Left ventricle myocardium superior (tissue), 1 donor: ENCODE measurements around the gene TMEM239. TPM values are rescaled to one million over a fixed set of nuclear protein-coding genes. Genes with fewer than 3 reads are reported as not detected.

Experiments used
- ATAC-seq: fragments of 200-7000 bp; cut with Tn5 transposase; one replicate; pipeline ENCODE4 v1.9.1; 2020; ENCODE audit warnings: mild to moderate bottlenecking, moderate library complexity
- DNase-seq: peaks from one replicate; pipeline ENCODE4 v3.0.0-alpha.2; 2020
- intact Hi-C: fragments of 100-400 bp; cut with micrococcal nuclease; formaldehyde crosslinking; loops from one replicate; pipeline ENCODE4 v1.11.0; 2022
- total RNA-seq: library from RNA; stranded (reverse); fragmentation: NEBNext Ultra II Directional; extraction: Animal tissue kit (Norgen Biotek cat#: 25700); gene quantifications from one replicate; pipeline ENCODE4 v1.2.1, GENCODE V29; 2021
- donor health status: DM: no; HTN: yes; CAD: no; lungs with severe emphysema.

TMEM239 gene
- total RNA-seq, 1 donor from 2014 or later = not detected

- peak; percentile 99 for ATAC-seq
- intact Hi-C loops = no loop called here
- peak; percentile 93 for DNase-seq
These were observed 24.2 kb downstream of the TMEM239 start, which contains the start of the genes PCED1A and VPS16 for GRCh38 chr20:2840138-2840966. Gene PCED1A (minus strand): TSS chr20:2840655. CDS start chr20:2839912, 743 bp downstream. Gene VPS16 (plus strand): TSS chr20:2840745. CDS start chr20:2840775, 30 bp downstream.

- ATAC-seq = peak; percentile 65
- intact Hi-C loops = no loop called here
- peak; percentile 78 for DNase-seq
These were observed 24.9 kb downstream of the TMEM239 start for GRCh38 chr20:2840967-2841531.

GRCh38 chr20:2845607-2846006 lies 29.4 kb downstream of the TMEM239 start:
- intact Hi-C loops = no loop called here
- DNase-seq = no peak
- ATAC-seq = no peak

- no peak for ATAC-seq
- intact Hi-C loops = no loop called here
- no peak for DNase-seq
These were observed 30.5 kb downstream of the TMEM239 start for GRCh38 chr20:2846698-2847097.

- no peak for DNase-seq
- intact Hi-C loops = no loop called here
- no peak for ATAC-seq
These were observed 31.6 kb downstream of the TMEM239 start for GRCh38 chr20:2847802-2848201.

- intact Hi-C loops = no loop called here
- DNase-seq (no peak), ATAC-seq (no peak)
These were observed 33.4 kb downstream of the TMEM239 start for GRCh38 chr20:2849529-2849928.

GRCh38 chr20:2851086-2851485 lies 34.9 kb downstream of the TMEM239 start:
- intact Hi-C loops = no loop called here
- ATAC-seq = no peak
- DNase-seq = no peak

GRCh38 chr20:2858591-2858990 lies 42.4 kb downstream of the TMEM239 start:
- ATAC-seq (no peak), DNase-seq (no peak)
- intact Hi-C loops = no loop called here

GRCh38 chr20:2859330-2860121 lies 43.4 kb downstream of the TMEM239 start:
- peak; percentile 54 for DNase-seq
- intact Hi-C loops = no loop called here

GRCh38 chr20:2864626-2865025 lies 48.5 kb downstream of the TMEM239 start:
- DNase-seq = no peak
- ATAC-seq = no peak
- intact Hi-C loops = no loop called here

More at GRCh38 chr20:2859330-2860121, 43.4 kb downstream of the TMEM239 start:
- ATAC-seq = peak; percentile 86

- intact Hi-C loops = no loop called here
- ATAC-seq (no peak), DNase-seq (no peak)
These were observed 48.9 kb downstream of the TMEM239 start for GRCh38 chr20:2865101-2865500.

- intact Hi-C loops = no loop called here
- no peak for DNase-seq
- ATAC-seq = no peak
These were observed 49.5 kb downstream of the TMEM239 start for GRCh38 chr20:2865630-2866029.

GRCh38 chr20:2866236-2866635 lies 50.1 kb downstream of the TMEM239 start:
- DNase-seq (no peak), ATAC-seq (no peak)
- intact Hi-C loops = no loop called here

- DNase-seq (no peak), ATAC-seq (no peak)
- intact Hi-C loops = no loop called here
These were observed 51.1 kb downstream of the TMEM239 start for GRCh38 chr20:2867081-2867864.

Other genes with a start within 250 kb of the TMEM239 start
- 54.2 TPM for gene NOP56, start 163.7 kb upstream of the TMEM239 start, total RNA-seq
- gene IDH3B, start 152.1 kb upstream of the TMEM239 start, total RNA-seq = 247 TPM
- 3.7 TPM for gene EBF4, start 123.6 kb upstream of the TMEM239 start, total RNA-seq
- gene CPXM1, start 15.7 kb upstream of the TMEM239 start, total RNA-seq = 1.7 TPM
- gene C20orf141, start 1.4 kb upstream of the TMEM239 start, total RNA-seq = not detected
- 10.2 TPM for gene PCED1A, start 24.3 kb downstream of the TMEM239 start, total RNA-seq
- 15.8 TPM for gene VPS16, start 24.4 kb downstream of the TMEM239 start, total RNA-seq
- gene PTPRA, start 57.1 kb downstream of the TMEM239 start, total RNA-seq = 26.5 TPM
- gene GNRH2, start 227.3 kb downstream of the TMEM239 start, total RNA-seq = not detected
- gene MRPS26, start 229.7 kb downstream of the TMEM239 start, total RNA-seq = 57.5 TPM